ENCODE results near the gene DCLK1.

The DCLK1 gene

DNA sequence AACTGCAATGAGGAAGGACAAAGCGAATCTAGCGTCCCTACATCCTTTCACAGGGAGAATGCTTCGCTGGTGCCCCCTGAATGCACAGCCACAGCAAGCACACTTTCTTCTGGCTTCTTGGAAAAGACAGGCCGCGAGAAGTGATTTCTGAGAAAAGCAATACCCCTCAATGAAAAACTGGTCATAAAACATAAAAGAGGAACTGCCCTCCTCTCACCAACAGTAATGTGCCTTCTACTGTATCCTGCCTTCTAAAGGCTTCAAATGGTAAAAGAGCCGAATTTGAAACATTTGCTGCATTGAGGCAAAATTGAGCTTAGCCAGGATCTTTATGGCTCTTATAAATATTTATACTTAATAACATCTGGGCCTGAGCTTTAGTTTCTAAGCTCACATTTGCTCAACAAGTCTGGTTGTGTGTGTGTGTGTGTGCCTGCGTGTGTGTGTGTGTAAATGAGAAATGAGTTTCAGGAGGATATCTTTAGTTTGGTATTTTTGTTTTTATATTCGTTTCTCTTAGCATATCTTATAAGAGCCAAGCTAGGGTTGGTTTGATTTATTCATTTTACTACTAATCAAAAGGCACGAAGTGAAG lies 408.6 kb downstream of the DCLK1 start:
- TF ChIP-seq, protein P1, sequence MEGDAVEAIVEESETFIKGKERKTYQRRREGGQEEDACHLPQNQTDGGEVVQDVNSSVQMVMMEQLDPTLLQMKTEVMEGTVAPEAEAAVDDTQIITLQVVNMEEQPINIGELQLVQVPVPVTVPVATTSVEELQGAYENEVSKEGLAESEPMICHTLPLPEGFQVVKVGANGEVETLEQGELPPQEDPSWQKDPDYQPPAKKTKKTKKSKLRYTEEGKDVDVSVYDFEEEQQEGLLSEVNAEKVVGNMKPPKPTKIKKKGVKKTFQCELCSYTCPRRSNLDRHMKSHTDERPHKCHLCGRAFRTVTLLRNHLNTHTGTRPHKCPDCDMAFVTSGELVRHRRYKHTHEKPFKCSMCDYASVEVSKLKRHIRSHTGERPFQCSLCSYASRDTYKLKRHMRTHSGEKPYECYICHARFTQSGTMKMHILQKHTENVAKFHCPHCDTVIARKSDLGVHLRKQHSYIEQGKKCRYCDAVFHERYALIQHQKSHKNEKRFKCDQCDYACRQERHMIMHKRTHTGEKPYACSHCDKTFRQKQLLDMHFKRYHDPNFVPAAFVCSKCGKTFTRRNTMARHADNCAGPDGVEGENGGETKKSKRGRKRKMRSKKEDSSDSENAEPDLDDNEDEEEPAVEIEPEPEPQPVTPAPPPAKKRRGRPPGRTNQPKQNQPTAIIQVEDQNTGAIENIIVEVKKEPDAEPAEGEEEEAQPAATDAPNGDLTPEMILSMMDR (IDR thresholded peaks at IDR 0.05; ENCODE audit: low read depth, low read length), result no peak
- no peak overlapping the region for H3K4me3 ChIP-seq (replicated peaks in 1 of 2; ENCODE audit: low read depth in 2 of 2, low read length in 2 of 2)
- no peak for DNase-seq (ENCODE audit: low read depth in 2 of 2)

GRCh38 chr13:35720690-35721554 lies 410.3 kb downstream of the DCLK1 start:
- peak; percentile 57 to 62 for DNase-seq (ENCODE audit: low read depth in 2 of 2)
- peak overlapping the region in 1 of 2 donors; percentile 24 for H3K4me3 ChIP-seq (replicated peaks in 1 of 2; ENCODE audit: low read depth in 2 of 2, low read length in 2 of 2)
- TF ChIP-seq, protein P1 (IDR thresholded peaks at IDR 0.05; ENCODE audit: low read depth, low read length), result peak; percentile 98

GRCh38 chr13:35720290-35720689 lies 410.9 kb downstream of the DCLK1 start:
- TF ChIP-seq, protein P1 (IDR thresholded peaks at IDR 0.05; ENCODE audit: low read depth, low read length), result no peak
- no peak for DNase-seq (ENCODE audit: low read depth in 2 of 2)
- no peak overlapping the region for H3K4me3 ChIP-seq (replicated peaks in 1 of 2; ENCODE audit: low read depth in 2 of 2, low read length in 2 of 2)
